GM12892 (cell line): ENCODE data around the gene USP35.

Source experiments
- DNase-seq: peaks from one replicate; pipeline ENCODE4 v3.0.0; 2011; ENCODE audit not compliant: insufficient read length
- FAIRE-seq: peaks from 2 replicates; lab custom pipeline; 2011; peaks lifted over from hg19 to GRCh38; lab: Jason Lieb, UNC
- POLR2A ChIP-seq: IDR thresholded peaks from 2 replicates; pipeline ENCODE4 v1.6.1; 2011; ENCODE audit warnings: low read depth, low read length, control low read depth
- POLR2AphosphoS5 ChIP-seq: IDR thresholded peaks from 2 replicates; pipeline ENCODE4 v1.6.1; 2011; ENCODE audit warnings: low read depth, low read length, control low read depth
- TAF1 ChIP-seq: IDR thresholded peaks from 2 replicates; pipeline ENCODE4 v1.6.1; 2011; ENCODE audit warnings: low read depth, mild to moderate bottlenecking, control low read depth, low read length, borderline replicate concordance

USP35 gene

DNA sequence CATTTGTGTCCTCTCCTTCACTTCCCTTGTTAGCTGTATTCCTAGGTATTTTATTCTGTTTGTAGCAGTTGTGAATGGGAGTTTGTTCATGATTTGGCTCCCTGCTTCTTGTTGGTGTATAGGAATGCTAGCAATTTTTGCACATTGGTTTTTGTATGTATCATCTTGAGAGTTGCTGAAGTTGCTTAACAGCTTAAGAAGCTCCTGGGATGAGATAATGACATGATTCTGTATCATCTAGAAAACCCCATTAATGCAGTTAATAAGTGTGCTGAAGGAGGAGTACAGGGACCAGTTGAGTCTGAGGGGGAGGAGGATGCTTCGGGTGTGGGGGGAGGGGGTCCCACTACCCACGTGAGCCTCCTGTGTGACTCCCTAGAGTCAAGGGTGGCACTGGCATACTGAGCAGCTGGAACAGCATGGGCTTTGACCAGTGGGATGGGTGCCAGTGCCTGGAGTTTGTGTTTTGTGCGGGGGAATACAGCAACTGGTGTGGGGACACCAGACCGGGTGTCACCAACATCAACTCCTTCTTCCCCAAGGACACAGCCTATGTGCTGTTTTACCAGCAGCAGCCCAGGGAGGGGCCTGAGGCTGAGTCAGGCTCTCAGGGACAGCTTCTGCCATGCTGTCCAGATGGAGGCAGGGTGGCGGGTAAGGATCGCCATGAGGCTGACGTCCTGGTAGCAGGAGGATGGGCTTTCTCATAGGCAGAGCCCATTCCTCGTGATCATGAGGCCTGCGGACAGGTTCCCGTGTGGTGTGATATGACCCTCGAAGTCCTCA, 24.1 kb downstream of the USP35 start:
- TF ChIP-seq POLR2AphosphoS5, result no peak
- TF ChIP-seq POLR2A, result no peak
- TF ChIP-seq TAF1, result no peak
- DNase-seq, result no peak
- FAIRE-seq, result no peak

- no peak for DNase-seq
- no peak for TF ChIP-seq POLR2A
- TF ChIP-seq TAF1, result no peak
- TF ChIP-seq POLR2AphosphoS5, result no peak
- no peak for FAIRE-seq
Observed at GRCh38 chr11:78213526-78214330, 25.0 kb downstream of the USP35 start.

DNA sequence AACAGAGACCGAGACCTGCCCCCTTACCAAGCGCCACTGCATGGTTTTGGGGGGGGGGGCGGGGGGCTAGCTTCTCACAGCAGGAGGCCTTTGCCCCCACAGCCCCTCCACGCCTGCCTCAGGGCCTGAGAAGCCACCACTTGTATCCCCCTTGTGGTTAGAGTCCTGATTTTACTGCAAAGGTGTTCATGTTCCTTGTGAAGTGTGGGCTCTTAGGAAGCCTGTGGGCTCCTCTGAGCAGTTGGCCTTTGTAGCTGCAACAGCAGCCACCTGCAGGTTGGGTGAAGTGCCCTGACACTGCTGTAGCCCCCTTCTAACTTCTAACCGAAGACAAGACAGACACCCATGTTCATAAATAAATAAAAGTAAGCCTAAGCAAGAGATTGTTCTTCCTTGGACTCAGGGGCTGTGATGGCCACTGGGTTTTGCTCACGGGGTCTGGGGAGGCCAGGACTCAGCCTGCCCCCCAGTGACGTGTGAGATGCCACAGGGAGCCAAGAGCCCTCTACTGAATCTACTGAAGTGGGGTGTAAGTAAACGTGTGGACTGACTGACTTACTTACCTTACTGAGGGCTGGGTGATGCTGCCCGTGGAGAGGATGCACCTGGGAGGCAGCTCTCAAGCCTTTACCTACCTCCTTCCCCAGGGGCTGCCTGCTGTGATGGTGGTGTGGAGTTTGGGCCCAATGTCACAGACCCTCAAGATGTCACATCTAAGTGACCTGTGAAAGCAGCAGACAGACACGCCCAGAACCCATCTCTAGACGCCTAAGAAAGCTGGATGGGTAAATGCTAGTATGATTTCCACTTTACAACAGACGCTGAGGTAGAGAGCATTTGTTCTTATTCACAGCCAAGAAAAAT, 25.8 kb downstream of the USP35 start:
- FAIRE-seq (no peak), DNase-seq (no peak)
- TF ChIP-seq POLR2A, result no peak
- TF ChIP-seq TAF1, result no peak
- no peak for TF ChIP-seq POLR2AphosphoS5

- no peak for FAIRE-seq
- no peak for DNase-seq
- TF ChIP-seq POLR2A, result no peak
- no peak for TF ChIP-seq POLR2AphosphoS5
- no peak for TF ChIP-seq TAF1
Observed at GRCh38 chr11:78216021-78216420, 27.3 kb downstream of the USP35 start.

GRCh38 chr11:78216571-78217287, 28.0 kb downstream of the USP35 start:
- FAIRE-seq, result no peak
- TF ChIP-seq POLR2AphosphoS5 (no peak), TAF1 (no peak), POLR2A (no peak)
- no peak for DNase-seq

- no peak for FAIRE-seq
- TF ChIP-seq TAF1, result no peak
- no peak for TF ChIP-seq POLR2AphosphoS5
- no peak for TF ChIP-seq POLR2A
Observed at GRCh38 chr11:78217650-78218541, 29.2 kb downstream of the USP35 start.

GRCh38 chr11:78218707-78219492, 30.2 kb downstream of the USP35 start:
- FAIRE-seq (no peak), DNase-seq (no peak)
- TF ChIP-seq TAF1, result no peak
- no peak for TF ChIP-seq POLR2AphosphoS5
- no peak for TF ChIP-seq POLR2A

More at GRCh38 chr11:78217650-78218541, 29.2 kb downstream of the USP35 start:
- DNase-seq, result no peak

DNA sequence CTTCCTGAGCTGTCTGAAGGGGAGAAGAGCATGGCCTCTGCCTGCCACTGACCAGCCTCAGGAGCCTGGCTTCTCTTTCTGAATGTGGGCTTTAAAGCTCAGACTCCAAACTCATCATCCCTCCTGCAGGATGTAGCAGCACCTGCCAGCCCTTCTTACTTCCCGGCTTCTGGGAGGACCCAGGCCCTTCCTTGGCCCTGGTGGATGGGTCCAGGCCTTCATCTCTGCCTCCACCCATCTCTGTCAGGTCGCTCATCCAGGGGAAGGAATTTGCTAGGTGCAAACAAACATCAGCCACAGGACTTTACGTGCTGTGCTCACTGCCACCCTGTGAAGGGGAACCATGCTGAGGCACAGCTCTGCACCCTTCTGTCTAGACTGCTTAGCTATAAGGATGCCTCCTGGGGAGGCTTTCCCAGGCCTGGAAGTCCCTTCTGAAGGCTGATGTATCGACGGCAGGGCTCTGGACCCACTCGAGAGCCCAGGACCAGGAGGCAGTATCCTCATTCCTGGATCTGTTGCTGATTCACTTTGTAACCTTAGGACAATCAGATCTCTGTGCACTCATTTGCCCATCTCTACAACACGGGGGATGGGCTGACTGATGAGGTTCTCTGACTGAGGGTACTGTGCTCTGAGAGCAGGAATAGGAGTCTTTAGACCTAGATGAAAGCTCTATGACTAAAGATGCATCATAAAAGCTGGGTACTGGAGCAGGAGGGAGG, 30.9 kb downstream of the USP35 start:
- FAIRE-seq, result no peak
- no peak for DNase-seq
- no peak for TF ChIP-seq POLR2AphosphoS5
- TF ChIP-seq TAF1, result no peak
- TF ChIP-seq POLR2A, result no peak

- DNase-seq (no peak), FAIRE-seq (no peak)
- TF ChIP-seq POLR2A (no peak), POLR2AphosphoS5 (no peak), TAF1 (no peak)
Observed at GRCh38 chr11:78220218-78221157, 31.8 kb downstream of the USP35 start.
